BLaER1 (cell line): ENCODE results near the gene NSG1.

Experiments used
- H3K27ac ChIP-seq: shearing (Covaris generic); formaldehyde crosslinking; 2 replicates; pipeline ENCODE4 v1.8.1; 2022
- H3K27me3 ChIP-seq: shearing (Covaris generic); formaldehyde crosslinking; 2 replicates; pipeline ENCODE4 v1.8.1; 2022
- H3K36me3 ChIP-seq: shearing (Covaris generic); formaldehyde crosslinking; 2 replicates; pipeline ENCODE4 v1.8.1; 2022
- H3K4me1 ChIP-seq: shearing (Covaris generic); formaldehyde crosslinking; 2 replicates; pipeline ENCODE4 v1.8.1; 2022
- H3K4me2 ChIP-seq: shearing (Covaris generic); formaldehyde crosslinking; 2 replicates; pipeline ENCODE4 v1.8.1; 2022
- H3K4me3 ChIP-seq: shearing (Covaris generic); formaldehyde crosslinking; 2 replicates; pipeline ENCODE4 v1.8.1; 2022
- H3K9ac ChIP-seq: shearing (Covaris generic); formaldehyde crosslinking; 2 replicates; pipeline ENCODE4 v1.8.1; 2022
- H3K9me3 ChIP-seq: shearing (Covaris generic); formaldehyde crosslinking; 2 replicates; pipeline ENCODE4 v1.8.1; 2022
- H4K20me1 ChIP-seq: shearing (Covaris generic); formaldehyde crosslinking; 2 replicates; pipeline ENCODE4 v1.8.1; 2022
- Cebpa-rat ChIP-seq: shearing (Covaris generic); IDR thresholded peaks from 2 replicates; pipeline ENCODE4 v1.8.1; 2022

Gene NSG1

DNA sequence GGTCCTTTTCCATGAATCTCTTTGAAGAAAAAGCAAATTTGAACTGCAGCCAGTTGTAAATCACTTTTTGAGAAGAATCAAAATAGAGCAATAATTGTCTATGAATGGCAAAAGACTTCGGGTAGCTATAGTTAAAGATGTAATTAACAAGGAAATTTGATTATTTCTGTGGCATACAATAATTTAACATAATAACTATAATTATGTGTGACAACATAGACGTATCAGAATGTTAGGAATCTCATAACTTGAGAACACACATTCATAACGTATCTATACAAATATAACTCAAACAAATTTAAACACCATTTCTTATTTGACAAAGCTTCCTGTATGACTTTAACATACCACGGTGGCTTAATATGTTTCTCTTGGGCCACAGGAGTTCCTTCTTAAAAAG is 36.0 kb upstream of the NSG1 start:
- Histone ChIP-seq H3K27me3 (no peaks in the 10 kb centered on the region), H3K4me1 (peaks cover 35% of the 10 kb centered on the region), H3K9ac (no peak overlapping the region), H3K4me3 (no peak overlapping the region), H3K4me2 (no peak overlapping the region), H3K27ac (no peak overlapping the region), H3K9me3 (peaks cover 86% of the 10 kb centered on the region), H4K20me1 (no peaks in the 10 kb centered on the region), H3K36me3 (no peaks in the 10 kb centered on the region)
- TF ChIP-seq Cebpa-rat, result no peak

- Histone ChIP-seq H3K4me1 (peaks cover 7% of the 10 kb centered on the region), H3K9me3 (peaks cover 50% of the 10 kb centered on the region), H4K20me1 (no peaks in the 10 kb centered on the region), H3K9ac (no peak overlapping the region), H3K27me3 (no peaks in the 10 kb centered on the region), H3K4me3 (no peak overlapping the region), H3K27ac (no peak overlapping the region), H3K36me3 (no peaks in the 10 kb centered on the region), H3K4me2 (no peak overlapping the region)
- TF ChIP-seq Cebpa-rat, result no peak
Observed at GRCh38 chr4:4355302-4355701, 31.6 kb upstream of the NSG1 start.

DNA sequence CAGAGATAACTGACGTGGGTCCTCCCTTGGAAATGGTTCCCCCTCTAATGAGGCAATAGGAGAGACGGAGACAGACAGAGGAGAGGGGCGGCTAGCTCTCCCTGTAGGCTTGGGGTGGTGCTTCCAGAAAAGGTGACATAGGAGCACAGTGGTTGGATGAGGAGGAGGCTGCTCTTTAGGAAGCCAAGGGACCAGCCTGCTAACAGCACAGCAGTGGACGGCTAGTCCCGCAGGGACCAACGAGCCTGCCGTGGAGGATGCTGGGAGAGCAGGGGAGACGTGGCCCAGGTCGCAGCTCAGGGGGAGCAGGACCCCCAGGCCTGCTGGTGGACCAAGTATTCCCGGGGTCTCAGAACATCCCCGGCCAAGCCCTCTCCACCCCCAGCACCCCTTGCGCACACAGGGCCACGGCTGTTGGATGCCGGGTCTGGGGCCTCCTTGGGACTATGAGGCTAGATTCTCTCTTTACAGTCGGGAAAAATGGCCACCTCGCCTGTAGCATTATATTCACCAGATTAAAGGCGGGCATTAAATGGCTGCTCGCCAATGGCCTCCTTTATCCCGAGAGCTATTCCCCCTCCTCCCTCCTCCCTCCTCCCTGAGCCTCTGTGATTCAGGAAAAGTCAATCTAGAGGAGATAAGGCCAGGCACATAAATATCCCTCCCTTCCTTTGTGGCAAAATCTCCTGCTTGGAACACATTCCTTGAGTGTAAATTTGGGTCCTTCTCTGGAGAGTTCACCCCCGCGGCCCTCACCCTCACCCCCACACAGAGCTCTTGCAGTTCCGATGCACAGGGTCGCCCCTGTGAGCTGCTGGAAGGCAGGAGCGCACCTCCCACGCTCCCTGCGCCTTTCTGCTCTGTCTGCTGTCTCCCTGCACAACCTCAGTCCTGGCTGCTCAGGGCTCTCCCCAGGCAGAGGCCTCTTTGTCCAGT is 30.5 kb upstream of the NSG1 start:
- H3K4me3 ChIP-seq, result no peak overlapping the region
- H3K27me3 ChIP-seq, result no peaks in the 10 kb centered on the region
- no peaks in the 10 kb centered on the region for H3K36me3 ChIP-seq
- H3K27ac ChIP-seq, result no peak overlapping the region
- peaks cover 42% of the 10 kb centered on the region for H3K9me3 ChIP-seq
- H3K4me2 ChIP-seq, result no peak overlapping the region
- peaks cover 14% of the 10 kb centered on the region for H3K4me1 ChIP-seq
- H4K20me1 ChIP-seq, result no peaks in the 10 kb centered on the region
- H3K9ac ChIP-seq, result no peak overlapping the region
- no peak for TF ChIP-seq Cebpa-rat

GRCh38 chr4:4358093-4358854 is 28.6 kb upstream of the NSG1 start:
- no peak for TF ChIP-seq Cebpa-rat
- Histone ChIP-seq H3K27me3 (no peaks in the 10 kb centered on the region), H3K4me3 (no peak overlapping the region), H3K4me2 (no peak overlapping the region), H3K9ac (no peak overlapping the region), H3K4me1 (peaks cover 18% of the 10 kb centered on the region), H3K27ac (no peak overlapping the region), H3K9me3 (peaks cover 42% of the 10 kb centered on the region), H3K36me3 (no peaks in the 10 kb centered on the region), H4K20me1 (no peaks in the 10 kb centered on the region)

DNA sequence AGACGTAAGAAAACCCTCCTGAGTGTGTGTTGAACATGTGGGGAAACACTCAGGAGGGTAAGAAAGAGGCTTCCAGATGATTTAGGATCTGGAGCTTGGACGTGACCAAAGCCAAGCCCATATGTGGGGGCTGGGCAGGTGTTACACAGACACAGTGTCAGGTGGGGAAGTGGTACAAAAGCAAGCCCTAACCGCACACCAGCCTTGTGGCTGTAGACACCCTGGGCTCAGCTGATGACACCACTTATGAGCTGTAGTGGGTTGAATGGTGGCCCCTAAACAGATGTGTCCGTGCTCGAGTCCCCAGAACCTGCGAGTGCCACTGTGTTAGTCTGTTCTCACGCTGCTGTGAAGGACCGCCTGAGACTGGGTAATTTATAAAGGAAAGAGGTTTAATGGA is 25.0 kb upstream of the NSG1 start:
- Histone ChIP-seq H3K27ac (no peak overlapping the region), H3K9me3 (peaks cover 44% of the 10 kb centered on the region), H3K36me3 (no peaks in the 10 kb centered on the region), H3K4me1 (peaks cover 28% of the 10 kb centered on the region), H3K9ac (no peak overlapping the region), H3K27me3 (no peaks in the 10 kb centered on the region), H3K4me2 (no peak overlapping the region), H3K4me3 (no peak overlapping the region), H4K20me1 (no peaks in the 10 kb centered on the region)
- TF ChIP-seq Cebpa-rat, result no peak

GRCh38 chr4:4362991-4363697 is 23.8 kb upstream of the NSG1 start:
- Histone ChIP-seq H3K27ac (no peak overlapping the region), H4K20me1 (no peaks in the 10 kb centered on the region), H3K9ac (no peak overlapping the region), H3K27me3 (no peaks in the 10 kb centered on the region), H3K36me3 (no peaks in the 10 kb centered on the region), H3K9me3 (peaks cover 44% of the 10 kb centered on the region), H3K4me1 (peaks cover 28% of the 10 kb centered on the region), H3K4me3 (no peak overlapping the region), H3K4me2 (peak overlapping the region; percentile 54)
- TF ChIP-seq Cebpa-rat, result no peak

DNA sequence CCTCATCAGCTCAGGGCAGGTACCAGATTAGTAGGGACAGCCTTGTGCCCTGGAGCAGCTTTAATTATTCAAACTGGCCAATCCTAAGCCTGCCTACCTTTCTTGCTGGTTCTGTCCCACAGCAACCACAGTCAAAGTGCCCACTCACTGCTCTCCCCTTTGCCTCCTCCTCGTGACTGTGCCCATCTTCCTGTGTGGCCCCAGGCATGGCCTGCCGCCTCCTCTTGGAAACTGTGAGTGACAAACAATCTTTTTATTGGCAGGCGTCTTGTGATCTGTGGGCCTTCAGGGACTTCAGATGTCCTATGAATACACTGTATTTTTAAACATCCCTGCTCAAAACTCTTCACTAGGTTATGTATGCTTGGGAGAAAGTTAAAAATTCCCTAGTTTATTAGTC is 22.8 kb upstream of the NSG1 start:
- Histone ChIP-seq H4K20me1 (no peaks in the 10 kb centered on the region), H3K9me3 (peaks cover 44% of the 10 kb centered on the region), H3K4me1 (peaks cover 28% of the 10 kb centered on the region), H3K27ac (no peak overlapping the region), H3K4me2 (peak overlapping the region; percentile 54), H3K36me3 (no peaks in the 10 kb centered on the region), H3K27me3 (no peaks in the 10 kb centered on the region), H3K9ac (no peak overlapping the region), H3K4me3 (no peak overlapping the region)
- TF ChIP-seq Cebpa-rat, result no peak

DNA sequence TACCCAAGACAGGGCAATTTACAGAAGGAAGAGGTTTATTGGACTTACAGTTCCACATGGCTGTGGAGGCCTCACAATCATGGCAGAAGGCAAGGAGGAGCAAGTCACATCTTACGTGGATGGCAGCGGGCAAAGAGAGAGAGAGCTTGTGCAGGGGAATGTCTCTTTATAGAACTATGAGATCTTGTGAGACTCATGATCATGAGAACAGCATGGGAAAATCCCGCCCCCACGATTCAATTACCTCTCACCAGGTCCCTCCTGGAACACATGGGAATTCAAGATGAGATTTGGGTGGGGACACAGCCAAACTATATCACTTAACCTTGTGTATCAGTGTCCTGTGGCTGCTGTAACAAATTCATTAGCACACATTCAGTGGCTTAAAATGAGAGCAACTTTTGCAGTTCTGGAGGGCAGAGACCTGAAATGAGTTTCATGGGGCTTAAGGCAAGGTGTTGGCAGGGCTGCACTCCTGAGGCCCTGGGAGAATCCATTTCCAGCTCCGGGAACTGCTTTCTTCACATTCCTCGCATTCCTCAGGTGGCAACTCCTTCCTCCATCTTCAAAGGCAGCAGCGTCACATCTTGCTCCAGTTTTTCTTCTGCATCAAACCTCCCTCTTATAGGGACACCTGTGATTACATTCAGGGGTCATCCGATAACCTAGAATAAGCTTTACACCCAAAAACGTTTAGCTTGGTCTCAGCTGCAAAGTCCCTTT is 22.3 kb upstream of the NSG1 start:
- no peaks in the 10 kb centered on the region for H3K36me3 ChIP-seq
- TF ChIP-seq Cebpa-rat, result no peak
- H3K9me3 ChIP-seq, result peaks cover 44% of the 10 kb centered on the region
- H3K4me2 ChIP-seq, result no peak overlapping the region
- H3K27ac ChIP-seq, result no peak overlapping the region
- H3K27me3 ChIP-seq, result no peaks in the 10 kb centered on the region
- no peaks in the 10 kb centered on the region for H4K20me1 ChIP-seq
- H3K4me3 ChIP-seq, result no peak overlapping the region
- no peak overlapping the region for H3K9ac ChIP-seq
- H3K4me1 ChIP-seq, result peaks cover 28% of the 10 kb centered on the region

GRCh38 chr4:4368809-4369580 is 17.9 kb upstream of the NSG1 start:
- Histone ChIP-seq H3K4me2 (no peak overlapping the region), H3K4me3 (no peak overlapping the region), H3K4me1 (peaks cover 3% of the 10 kb centered on the region), H3K36me3 (no peaks in the 10 kb centered on the region), H3K9me3 (peaks cover 20% of the 10 kb centered on the region), H3K27me3 (no peaks in the 10 kb centered on the region), H4K20me1 (no peaks in the 10 kb centered on the region), H3K9ac (no peak overlapping the region), H3K27ac (no peak overlapping the region)
- no peak for TF ChIP-seq Cebpa-rat
